CD14-positive monocyte (primary cell): ENCODE results near the gene CIB4. TPM values are rescaled to one million over a fixed set of nuclear protein-coding genes. Genes with fewer than 3 reads are reported as not detected.
A peak's percentile ranks its signal among the peaks of the same experiment; 100 is the strongest.

Experiments used
- DNase-seq, 3 donors: peaks; one replicate each; pipeline ENCODE4 v3.0.0-alpha.2; 2011 to 2022
- H2AFZ ChIP-seq: 2 replicates; pipeline ENCODE4 v1.6.0; 2012; ENCODE audit warnings: mild to moderate bottlenecking, low read depth, low read length, inconsistent platforms; ENCODE audit not compliant: insufficient read depth, poor library complexity, severe bottlenecking
- H3K27ac ChIP-seq, 2 donors: 1 replicate in 1 of 2; 2 replicates in 1 of 2; pipeline ENCODE4 v1.5.1; 2012 to 2013; ENCODE audit warnings: low read length in 2 of 2, control low read depth in 1 of 2, inconsistent platforms in 1 of 2, low read depth in 1 of 2, mild to moderate bottlenecking in 1 of 2
- H3K27me3 ChIP-seq, 2 donors: one replicate each; pipeline versions ENCODE4 v1.6.0 to v1.6.1; 2011 to 2013; ENCODE audit warnings: low read length in 2 of 2; ENCODE audit not compliant: control insufficient read depth in 2 of 2, insufficient read depth in 2 of 2
- H3K36me3 ChIP-seq, 2 donors: replicated peaks in 1 of 2; 1 replicate in 1 of 2; 2 replicates in 1 of 2; pipeline versions ENCODE4 v1.5.1 to v1.6.1; 2012 to 2013; ENCODE audit warnings: low read length in 2 of 2, control low read depth in 1 of 2, inconsistent platforms in 1 of 2, mild to moderate bottlenecking in 1 of 2; ENCODE audit not compliant: insufficient read depth in 2 of 2, control insufficient read depth in 1 of 2
- H3K4me1 ChIP-seq, 2 donors: 1 replicate in 1 of 2; 2 replicates in 1 of 2; pipeline versions ENCODE4 v1.5.1 to v1.6.1; 2012 to 2013; ENCODE audit warnings: low read length in 2 of 2, control low read depth in 1 of 2, inconsistent platforms in 1 of 2, mild to moderate bottlenecking in 1 of 2, moderate library complexity in 1 of 2; ENCODE audit not compliant: insufficient read depth in 2 of 2, control insufficient read depth in 1 of 2
- H3K4me2 ChIP-seq: replicated peaks from 2 replicates; pipeline ENCODE3; 2012; ENCODE audit warnings: low read length, moderate library complexity, mild to moderate bottlenecking; ENCODE audit not compliant: poor library complexity, severe bottlenecking; ENCODE audit errors: extremely low read depth
- H3K4me3 ChIP-seq, 3 experiments: fragments of 200-600 bp in 1 of 3; sonication (generic) in 1 of 3; replicated peaks in 1 of 3; 1 replicate in 2 of 3; 2 replicates in 1 of 3; pipeline ENCODE4 v1.5.1; 2011 to 2013; ENCODE audit warnings: low read length in 3 of 3, mild to moderate bottlenecking in 3 of 3, control low read depth in 2 of 3, low read depth in 2 of 3, inconsistent platforms in 1 of 3, moderate library complexity in 1 of 3
- H3K79me2 ChIP-seq: 2 replicates; pipeline ENCODE4 v1.6.0; 2012; ENCODE audit warnings: mild to moderate bottlenecking, control low read depth, inconsistent platforms, low read length, moderate library complexity; ENCODE audit not compliant: insufficient read depth
- H3K9ac ChIP-seq: 2 replicates; pipeline ENCODE4 v1.6.0; 2017; ENCODE audit warnings: low read length, mild to moderate bottlenecking; ENCODE audit not compliant: insufficient read depth, poor library complexity, severe bottlenecking
- H3K9me3 ChIP-seq, 2 donors: replicated peaks in 1 of 2; 1 replicate in 1 of 2; 2 replicates in 1 of 2; pipeline versions ENCODE4 v1.5.1 to v1.6.1; 2012 to 2013; ENCODE audit warnings: low read length in 2 of 2, control low read depth in 1 of 2; ENCODE audit not compliant: control insufficient read depth in 1 of 2, insufficient read depth in 1 of 2
- H4K20me1 ChIP-seq: 2 replicates; pipeline ENCODE4 v1.6.0; 2012; ENCODE audit warnings: mild to moderate bottlenecking, low read length, control low read depth, moderate library complexity; ENCODE audit not compliant: insufficient read depth
- H3K27ac Mint-ChIP-seq, 7 donors: one replicate each; pipeline ENCODE4 v1.8.0; 2020; ENCODE audit warnings: mild to moderate bottlenecking in 7 of 7, mixed read lengths in 7 of 7, moderate library complexity in 6 of 7, inconsistent platforms in 2 of 7
- H3K27me3 Mint-ChIP-seq, 3 donors: one replicate each; pipeline ENCODE4 v1.8.0; 2021 to 2022; ENCODE audit warnings: low read depth in 3 of 3, mild to moderate bottlenecking in 3 of 3, mixed read lengths in 3 of 3, moderate library complexity in 3 of 3, inconsistent platforms in 1 of 3
- H3K36me3 Mint-ChIP-seq, 2 donors: one replicate each; pipeline ENCODE4 v1.8.0; 2020; ENCODE audit warnings: mixed read lengths in 2 of 2, inconsistent platforms in 1 of 2, mild to moderate bottlenecking in 1 of 2
- H3K4me1 Mint-ChIP-seq: one replicate; pipeline ENCODE4 v1.8.0; 2020; ENCODE audit warnings: mild to moderate bottlenecking, mixed read lengths
- H3K4me3 Mint-ChIP-seq, 2 donors: one replicate each; pipeline ENCODE4 v1.8.0; 2020; ENCODE audit warnings: mild to moderate bottlenecking in 2 of 2, mixed read lengths in 2 of 2, moderate library complexity in 1 of 2
- H3K9me3 Mint-ChIP-seq, 7 donors: one replicate each; pipeline ENCODE4 v1.8.0; 2020 to 2022; ENCODE audit warnings: mixed read lengths in 7 of 7, mild to moderate bottlenecking in 6 of 7, moderate library complexity in 6 of 7, inconsistent platforms in 2 of 7
- WGBS: methylation state at CpG from one replicate; pipeline ENCODE4 v1.1.5; 2013; ENCODE audit warnings: missing lambda C conversion rate; ENCODE audit not compliant: insufficient coverage; 5-methylcytosine and 5-hydroxymethylcytosine counted together
- intact Hi-C, 2 donors: fragments of 100-400 bp; cut with micrococcal nuclease; formaldehyde crosslinking; loops; one replicate each; pipeline versions ENCODE4 v1.15.0 to v1.15.1; 2023
- polyA plus RNA-seq, 3 donors: library from polyadenylated mRNA; depleted of rRNA in 1 of 3; unstranded in 2 of 3; stranded (reverse) in 1 of 3; fragments of 300-500 nt in 2 of 3; fragments of >200 nt in 1 of 3; fragmentation: Illumina TruSeq in 2 of 3; gene quantifications; 1 replicate in 2 of 3; 2 replicates in 1 of 3; pipeline ENCODE4 v1.2.3, GENCODE V29; 2012 to 2021
- TF ChIP-seq, protein P1 (sequence below): fragments of 200-600 bp; IDR thresholded peaks from one replicate; pipeline ENCODE4 v1.8.0; 2022; ENCODE audit warnings: antibody characterized with exemption, mild to moderate bottlenecking

Gene CIB4
- polyA plus RNA-seq, 3 donors: not detected

DNA sequence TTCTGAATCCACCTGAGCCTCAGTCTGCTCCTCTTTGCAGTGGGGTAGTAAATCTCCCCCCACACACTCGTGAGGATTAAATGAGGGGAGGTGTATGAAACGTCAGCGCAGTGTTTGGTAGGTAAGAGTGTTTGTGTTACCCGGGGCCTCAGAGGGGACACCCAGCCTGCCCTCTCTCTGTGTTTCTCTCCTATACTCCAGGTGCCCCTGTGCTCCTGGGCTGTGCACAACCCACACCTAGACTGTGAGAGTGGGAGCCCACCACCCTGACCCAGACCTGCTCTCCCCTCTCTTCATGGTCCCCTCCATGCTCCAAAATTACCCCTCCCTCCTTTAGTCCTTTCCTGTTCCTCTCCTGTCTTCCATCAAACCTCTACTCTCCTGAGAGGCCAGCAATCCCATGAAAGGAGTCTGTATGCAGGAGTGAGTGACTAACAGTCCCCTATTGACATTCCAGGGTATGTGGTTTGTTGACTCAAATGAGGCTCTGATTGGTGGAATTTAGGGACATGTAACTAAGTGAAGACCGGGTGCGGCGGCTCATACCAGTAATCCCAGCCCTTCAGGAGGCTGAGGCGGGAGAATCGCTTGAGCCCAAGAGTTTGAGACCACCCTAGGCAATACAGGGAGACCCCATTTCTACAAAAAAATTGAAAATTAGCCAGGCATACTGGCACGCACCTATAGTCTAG, 10.4 kb downstream of the CIB4 start:
- H3K4me2 ChIP-seq: no peak overlapping the region
- WGBS: 96% methylated on average over 4 of the region's 10 CpGs
- peaks cover 4% of the 10 kb centered on the region in 2 donors for H3K4me1 ChIP-seq
- H3K27ac ChIP-seq: no peak overlapping the region
- Mint-ChIP-seq H3K4me1 (peaks cover 4% of the 10 kb centered on the region), H3K27ac (no peak overlapping the region), H3K4me3 (peak overlapping the region in 1 of 2 donors; percentile 38), H3K27me3 (peaks cover 0 to 9% (median 3%) of the 10 kb centered on the region in 3 donors), H3K9me3 (peaks cover 0 to 1% (median 0%) of the 10 kb centered on the region in 7 donors), H3K36me3 (no peaks in the 10 kb centered on the region)
- H3K27me3 ChIP-seq: no peaks in the 10 kb centered on the region
- H3K9me3 ChIP-seq: no peaks in the 10 kb centered on the region
- H3K79me2 ChIP-seq: no peaks in the 10 kb centered on the region
- no peaks in the 10 kb centered on the region for H3K36me3 ChIP-seq
- intact Hi-C loops: no loop called here
- H2AFZ ChIP-seq: no peak overlapping the region
- H3K9ac ChIP-seq: no peak overlapping the region
- H3K4me3 ChIP-seq: no peak overlapping the region
- no peaks in the 10 kb centered on the region for H4K20me1 ChIP-seq
- DNase-seq: no peak
- TF ChIP-seq, protein P1, sequence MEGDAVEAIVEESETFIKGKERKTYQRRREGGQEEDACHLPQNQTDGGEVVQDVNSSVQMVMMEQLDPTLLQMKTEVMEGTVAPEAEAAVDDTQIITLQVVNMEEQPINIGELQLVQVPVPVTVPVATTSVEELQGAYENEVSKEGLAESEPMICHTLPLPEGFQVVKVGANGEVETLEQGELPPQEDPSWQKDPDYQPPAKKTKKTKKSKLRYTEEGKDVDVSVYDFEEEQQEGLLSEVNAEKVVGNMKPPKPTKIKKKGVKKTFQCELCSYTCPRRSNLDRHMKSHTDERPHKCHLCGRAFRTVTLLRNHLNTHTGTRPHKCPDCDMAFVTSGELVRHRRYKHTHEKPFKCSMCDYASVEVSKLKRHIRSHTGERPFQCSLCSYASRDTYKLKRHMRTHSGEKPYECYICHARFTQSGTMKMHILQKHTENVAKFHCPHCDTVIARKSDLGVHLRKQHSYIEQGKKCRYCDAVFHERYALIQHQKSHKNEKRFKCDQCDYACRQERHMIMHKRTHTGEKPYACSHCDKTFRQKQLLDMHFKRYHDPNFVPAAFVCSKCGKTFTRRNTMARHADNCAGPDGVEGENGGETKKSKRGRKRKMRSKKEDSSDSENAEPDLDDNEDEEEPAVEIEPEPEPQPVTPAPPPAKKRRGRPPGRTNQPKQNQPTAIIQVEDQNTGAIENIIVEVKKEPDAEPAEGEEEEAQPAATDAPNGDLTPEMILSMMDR: no peak

DNA sequence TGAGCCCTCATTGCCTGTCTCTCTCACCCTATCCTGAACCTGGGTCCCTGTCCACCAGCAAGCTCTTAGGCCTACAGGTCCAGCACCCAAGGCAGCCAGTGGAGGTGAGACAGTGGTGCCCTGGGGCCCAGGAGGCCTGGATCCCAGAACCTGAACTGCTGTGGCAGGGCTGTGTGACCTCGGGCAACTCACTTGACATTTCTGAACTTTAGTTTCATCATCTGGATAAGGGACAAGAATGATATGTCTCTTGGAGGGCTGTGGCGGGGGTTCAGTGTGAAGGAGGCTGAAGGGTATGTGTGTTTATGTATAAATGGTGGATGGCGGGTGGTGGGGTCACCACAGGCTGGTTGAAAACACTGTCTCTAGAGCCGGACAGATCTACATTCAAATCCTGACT, 10.9 kb downstream of the CIB4 start:
- Histone ChIP-seq H3K27ac (no peak overlapping the region), H3K79me2 (no peaks in the 10 kb centered on the region), H3K4me2 (no peak overlapping the region), H3K27me3 (no peaks in the 10 kb centered on the region), H3K4me1 (peaks cover 4% of the 10 kb centered on the region in 2 donors), H3K9ac (no peak overlapping the region), H3K9me3 (no peaks in the 10 kb centered on the region), H3K36me3 (no peaks in the 10 kb centered on the region), H3K4me3 (no peak overlapping the region), H4K20me1 (no peaks in the 10 kb centered on the region), H2AFZ (no peak overlapping the region)
- no peaks in the 10 kb centered on the region for H3K36me3 Mint-ChIP-seq
- peak overlapping the region in 1 of 7 donors; percentile 52 for H3K27ac Mint-ChIP-seq
- H3K9me3 Mint-ChIP-seq: peaks cover 0 to 1% (median 0%) of the 10 kb centered on the region in 7 donors
- peaks cover 0 to 9% (median 3%) of the 10 kb centered on the region in 3 donors for H3K27me3 Mint-ChIP-seq
- no peak overlapping the region for H3K4me3 Mint-ChIP-seq
- 100% methylated on average over 1 of the region's 4 CpGs for WGBS
- H3K4me1 Mint-ChIP-seq: peaks cover 4% of the 10 kb centered on the region
- TF ChIP-seq, protein P1: no peak
- intact Hi-C loops: no loop called here
- DNase-seq: no peak
